ENCODE results near the gene KLHDC10. TPM values are rescaled to one million over a fixed set of nuclear protein-coding genes. Genes with fewer than 3 reads are reported as not detected.

Gene KLHDC10
- total and polyA plus RNA-seq, 2 of the 13 experiments (the other 11 are each of a cell fraction or from before 2014, with no cell fraction given): 11.9 to 21.6 TPM

GRCh38 chr7:130151591-130152492 is 81.5 kb downstream of the KLHDC10 start (continued):
- peak; percentile 96 for TF ChIP-seq ZNF646 (CRISPR knock-in tag; IDR thresholded peaks at IDR 0.05)
- TF ChIP-seq HOMEZ (CRISPR knock-in tag; IDR thresholded peaks at IDR 0.05; ENCODE audit: low read depth): no peak
- TF ChIP-seq CEBPG (CRISPR knock-in tag; IDR thresholded peaks at IDR 0.05): peak; percentile 68
- peak; percentile 92 for TF ChIP-seq CEBPB (IDR thresholded peaks at IDR 0.05; ENCODE audit: borderline replicate concordance, low read depth, low read length)
- TF ChIP-seq SIN3B (IDR thresholded peaks at IDR 0.05; ENCODE audit: low read length): no peak
